WTC11 (cell line): ENCODE data around the gene CNDP1.

Experiments used
- ATF2 ChIP-seq: sonication (generic); formaldehyde crosslinking; IDR thresholded peaks from 2 replicates; pipeline ENCODE4 v1.8.1; 2022; ENCODE audit warnings: low read depth, missing genetic modification reagents, borderline replicate concordance
- E2F1 ChIP-seq: sonication (generic); formaldehyde crosslinking; IDR thresholded peaks from 2 replicates; pipeline ENCODE4 v1.8.0; 2022; ENCODE audit warnings: mild to moderate bottlenecking, missing genetic modification reagents
- E2F5 ChIP-seq: sonication (generic); formaldehyde crosslinking; IDR thresholded peaks from 2 replicates; pipeline ENCODE4 v1.8.1; 2022; ENCODE audit warnings: mild to moderate bottlenecking, moderate library complexity, missing genetic modification reagents
- ELF4 ChIP-seq: sonication (generic); formaldehyde crosslinking; IDR thresholded peaks from 2 replicates; pipeline ENCODE4 v1.8.1; 2022; ENCODE audit warnings: low read depth, mild to moderate bottlenecking, moderate library complexity, missing genetic modification reagents
- FOXP1 ChIP-seq: sonication (generic); formaldehyde crosslinking; IDR thresholded peaks from 2 replicates; pipeline ENCODE4 v1.8.0; 2022; ENCODE audit warnings: missing genetic modification reagents, mild to moderate bottlenecking, moderate library complexity, borderline replicate concordance
- GRHL2 ChIP-seq: fragments of 250-450 bp; sonication (Bioruptor Pico); IDR thresholded peaks from 2 replicates; pipeline ENCODE4 v1.8.0; 2022; ENCODE audit warnings: mild to moderate bottlenecking, moderate library complexity; ENCODE audit not compliant: insufficient replicate concordance, severe bottlenecking
- MXD4 ChIP-seq: fragments of 250-450 bp; sonication (Bioruptor Pico); IDR thresholded peaks from 2 replicates; pipeline ENCODE4 v1.8.0; 2021; ENCODE audit warnings: mild to moderate bottlenecking, moderate library complexity, borderline replicate concordance
- NR1H2 ChIP-seq: sonication (generic); formaldehyde crosslinking; IDR thresholded peaks from 2 replicates; pipeline ENCODE4 v1.9.0; 2021; ENCODE audit warnings: mild to moderate bottlenecking, moderate library complexity, missing genetic modification reagents
- NR2C2 ChIP-seq: sonication (generic); formaldehyde crosslinking; IDR thresholded peaks from 2 replicates; pipeline ENCODE4 v1.8.0; 2022; ENCODE audit warnings: mild to moderate bottlenecking, missing genetic modification reagents
- TP53 ChIP-seq: sonication (generic); formaldehyde crosslinking; IDR thresholded peaks from 2 replicates; pipeline ENCODE4 v1.8.1; 2023; ENCODE audit warnings: mild to moderate bottlenecking, missing genetic modification reagents
- ZNF263 ChIP-seq: sonication (generic); formaldehyde crosslinking; IDR thresholded peaks from 2 replicates; pipeline ENCODE4 v1.8.1; 2022; ENCODE audit warnings: low read depth, mild to moderate bottlenecking, moderate library complexity, missing genetic modification reagents
- TF ChIP-seq, protein P1 (sequence below): fragments of 200-600 bp; IDR thresholded peaks from 2 replicates; pipeline ENCODE4 v1.8.0; 2022; ENCODE audit warnings: antibody characterized with exemption
- TF ChIP-seq, protein P2 (sequence below): sonication (generic); formaldehyde crosslinking; IDR thresholded peaks from 2 replicates; pipeline ENCODE4 v1.8.1; 2022; ENCODE audit warnings: low read depth, mild to moderate bottlenecking, moderate library complexity, missing genetic modification reagents, borderline replicate concordance
- TF ChIP-seq, protein P3 (sequence below): fragments of 250-450 bp; sonication (Bioruptor Pico); IDR thresholded peaks from 2 replicates; pipeline ENCODE4 v1.9.0; 2021; ENCODE audit warnings: mild to moderate bottlenecking, borderline replicate concordance

GRCh38 chr18:74625157-74625556 lies 90.9 kb downstream of the CNDP1 start:
- TF ChIP-seq TP53 (no peak), NR1H2 (CRISPR knock-in tag) (no peak), E2F5 (CRISPR knock-in tag) (no peak), MXD4 (CRISPR knock-in tag) (no peak), ATF2 (CRISPR knock-in tag) (no peak), E2F1 (CRISPR knock-in tag) (no peak), ELF4 (CRISPR knock-in tag) (no peak), NR2C2 (CRISPR knock-in tag) (no peak), FOXP1 (CRISPR knock-in tag) (no peak), ZNF263 (CRISPR knock-in tag) (no peak), GRHL2 (CRISPR knock-in tag) (no peak)
- TF ChIP-seq, protein P1, sequence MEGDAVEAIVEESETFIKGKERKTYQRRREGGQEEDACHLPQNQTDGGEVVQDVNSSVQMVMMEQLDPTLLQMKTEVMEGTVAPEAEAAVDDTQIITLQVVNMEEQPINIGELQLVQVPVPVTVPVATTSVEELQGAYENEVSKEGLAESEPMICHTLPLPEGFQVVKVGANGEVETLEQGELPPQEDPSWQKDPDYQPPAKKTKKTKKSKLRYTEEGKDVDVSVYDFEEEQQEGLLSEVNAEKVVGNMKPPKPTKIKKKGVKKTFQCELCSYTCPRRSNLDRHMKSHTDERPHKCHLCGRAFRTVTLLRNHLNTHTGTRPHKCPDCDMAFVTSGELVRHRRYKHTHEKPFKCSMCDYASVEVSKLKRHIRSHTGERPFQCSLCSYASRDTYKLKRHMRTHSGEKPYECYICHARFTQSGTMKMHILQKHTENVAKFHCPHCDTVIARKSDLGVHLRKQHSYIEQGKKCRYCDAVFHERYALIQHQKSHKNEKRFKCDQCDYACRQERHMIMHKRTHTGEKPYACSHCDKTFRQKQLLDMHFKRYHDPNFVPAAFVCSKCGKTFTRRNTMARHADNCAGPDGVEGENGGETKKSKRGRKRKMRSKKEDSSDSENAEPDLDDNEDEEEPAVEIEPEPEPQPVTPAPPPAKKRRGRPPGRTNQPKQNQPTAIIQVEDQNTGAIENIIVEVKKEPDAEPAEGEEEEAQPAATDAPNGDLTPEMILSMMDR, result no peak
- TF ChIP-seq, protein P2, sequence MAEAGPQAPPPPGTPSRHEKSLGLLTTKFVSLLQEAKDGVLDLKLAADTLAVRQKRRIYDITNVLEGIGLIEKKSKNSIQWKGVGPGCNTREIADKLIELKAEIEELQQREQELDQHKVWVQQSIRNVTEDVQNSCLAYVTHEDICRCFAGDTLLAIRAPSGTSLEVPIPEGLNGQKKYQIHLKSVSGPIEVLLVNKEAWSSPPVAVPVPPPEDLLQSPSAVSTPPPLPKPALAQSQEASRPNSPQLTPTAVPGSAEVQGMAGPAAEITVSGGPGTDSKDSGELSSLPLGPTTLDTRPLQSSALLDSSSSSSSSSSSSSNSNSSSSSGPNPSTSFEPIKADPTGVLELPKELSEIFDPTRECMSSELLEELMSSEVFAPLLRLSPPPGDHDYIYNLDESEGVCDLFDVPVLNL (CRISPR knock-in tag), result no peak
- TF ChIP-seq, protein P3, sequence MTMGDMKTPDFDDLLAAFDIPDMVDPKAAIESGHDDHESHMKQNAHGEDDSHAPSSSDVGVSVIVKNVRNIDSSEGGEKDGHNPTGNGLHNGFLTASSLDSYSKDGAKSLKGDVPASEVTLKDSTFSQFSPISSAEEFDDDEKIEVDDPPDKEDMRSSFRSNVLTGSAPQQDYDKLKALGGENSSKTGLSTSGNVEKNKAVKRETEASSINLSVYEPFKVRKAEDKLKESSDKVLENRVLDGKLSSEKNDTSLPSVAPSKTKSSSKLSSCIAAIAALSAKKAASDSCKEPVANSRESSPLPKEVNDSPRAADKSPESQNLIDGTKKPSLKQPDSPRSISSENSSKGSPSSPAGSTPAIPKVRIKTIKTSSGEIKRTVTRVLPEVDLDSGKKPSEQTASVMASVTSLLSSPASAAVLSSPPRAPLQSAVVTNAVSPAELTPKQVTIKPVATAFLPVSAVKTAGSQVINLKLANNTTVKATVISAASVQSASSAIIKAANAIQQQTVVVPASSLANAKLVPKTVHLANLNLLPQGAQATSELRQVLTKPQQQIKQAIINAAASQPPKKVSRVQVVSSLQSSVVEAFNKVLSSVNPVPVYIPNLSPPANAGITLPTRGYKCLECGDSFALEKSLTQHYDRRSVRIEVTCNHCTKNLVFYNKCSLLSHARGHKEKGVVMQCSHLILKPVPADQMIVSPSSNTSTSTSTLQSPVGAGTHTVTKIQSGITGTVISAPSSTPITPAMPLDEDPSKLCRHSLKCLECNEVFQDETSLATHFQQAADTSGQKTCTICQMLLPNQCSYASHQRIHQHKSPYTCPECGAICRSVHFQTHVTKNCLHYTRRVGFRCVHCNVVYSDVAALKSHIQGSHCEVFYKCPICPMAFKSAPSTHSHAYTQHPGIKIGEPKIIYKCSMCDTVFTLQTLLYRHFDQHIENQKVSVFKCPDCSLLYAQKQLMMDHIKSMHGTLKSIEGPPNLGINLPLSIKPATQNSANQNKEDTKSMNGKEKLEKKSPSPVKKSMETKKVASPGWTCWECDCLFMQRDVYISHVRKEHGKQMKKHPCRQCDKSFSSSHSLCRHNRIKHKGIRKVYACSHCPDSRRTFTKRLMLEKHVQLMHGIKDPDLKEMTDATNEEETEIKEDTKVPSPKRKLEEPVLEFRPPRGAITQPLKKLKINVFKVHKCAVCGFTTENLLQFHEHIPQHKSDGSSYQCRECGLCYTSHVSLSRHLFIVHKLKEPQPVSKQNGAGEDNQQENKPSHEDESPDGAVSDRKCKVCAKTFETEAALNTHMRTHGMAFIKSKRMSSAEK (CRISPR knock-in tag), result no peak
